PC-9 (cell line): ENCODE data around the gene RYR3. TPM values are rescaled to one million over a fixed set of nuclear protein-coding genes. Genes with fewer than 3 reads are reported as not detected.

Source experiments
- BruUV-seq: library from RNA; stranded (reverse); fragments of 400-500 nt; replicated peaks from 2 replicates; lab custom pipeline; 2021; lab: Mats Ljungman, UMichigan
- CTCF ChIA-PET: fragments of 300-600 bp; sonication (Branson Sonifier 250); formaldehyde crosslinking; loops from one replicate; lab custom pipeline; 2022; ENCODE audit warnings: antibody characterized with exemption; lab: Charles Lee
- POLR2A ChIA-PET: fragments of 300-600 bp; sonication (Branson Sonifier 250); formaldehyde crosslinking; loops from one replicate; lab custom pipeline; 2022; ENCODE audit warnings: antibody characterized with exemption; ENCODE audit not compliant: unreplicated experiment; lab: Charles Lee
- DNase-seq, 2 experiments: peaks; one replicate each; pipeline versions ENCODE4 v3.0.0 to v3.0.0-alpha.2; 2015 to 2022; ENCODE audit warnings: mixed read lengths in 1 of 2
- H2AFZ ChIP-seq: fragments of 200-600 bp; sonication (generic); 2 replicates; pipeline ENCODE4 v1.8.1; 2017; ENCODE audit warnings: antibody characterized with exemption
- H3F3A ChIP-seq: fragments of 200-600 bp; sonication (generic); 2 replicates; pipeline ENCODE4 v1.8.1; 2017; ENCODE audit warnings: antibody characterized with exemption, mild to moderate bottlenecking, low read depth; ENCODE audit not compliant: insufficient read depth
- H3K27ac ChIP-seq: fragments of 200-600 bp; sonication (generic); 2 replicates; pipeline ENCODE4 v1.6.1; 2016; ENCODE audit warnings: mixed run types
- H3K27me3 ChIP-seq: fragments of 200-600 bp; sonication (generic); 2 replicates; pipeline ENCODE4 v1.6.1; 2016; ENCODE audit warnings: low read depth, mixed run types; ENCODE audit not compliant: insufficient read depth
- H3K36me3 ChIP-seq: fragments of 200-600 bp; sonication (generic); 2 replicates; pipeline ENCODE4 v1.6.1; 2016; ENCODE audit warnings: low read depth, mixed run types
- H3K4me1 ChIP-seq: fragments of 200-600 bp; sonication (generic); replicated peaks from 2 replicates; pipeline ENCODE4 v1.6.1; 2016; ENCODE audit warnings: mixed run types; ENCODE audit not compliant: insufficient read depth
- H3K4me2 ChIP-seq: fragments of 200-600 bp; sonication (generic); 2 replicates; pipeline ENCODE4 v1.6.1; 2017; ENCODE audit warnings: mixed run types
- H3K4me3 ChIP-seq: fragments of 200-600 bp; sonication (generic); 2 replicates; pipeline ENCODE4 v1.6.1; 2016; ENCODE audit warnings: mixed run types
- H3K79me2 ChIP-seq: fragments of 200-600 bp; sonication (generic); 2 replicates; pipeline ENCODE4 v1.6.1; 2017; ENCODE audit warnings: low read depth, mixed run types
- H3K9me2 ChIP-seq: fragments of 200-600 bp; sonication (generic); 2 replicates; pipeline ENCODE4 v1.8.1; 2017; ENCODE audit warnings: mild to moderate bottlenecking; ENCODE audit not compliant: insufficient read depth
- H3K9me3 ChIP-seq: fragments of 200-600 bp; sonication (generic); 2 replicates; pipeline ENCODE4 v1.8.1; 2016; ENCODE audit warnings: low read depth; ENCODE audit not compliant: insufficient read depth
- H4K20me1 ChIP-seq: fragments of 200-600 bp; sonication (generic); 2 replicates; pipeline ENCODE4 v1.8.1; 2017; ENCODE audit not compliant: insufficient read depth
- CTCF ChIP-seq: fragments of 200-600 bp; sonication (generic); conservative IDR thresholded peaks from 2 replicates; pipeline ENCODE4 v1.6.1; 2017; ENCODE audit warnings: mixed run types, antibody characterized with exemption, mild to moderate bottlenecking, moderate library complexity
- EZH2 ChIP-seq: fragments of 200-600 bp; sonication (generic); IDR thresholded peaks from 2 replicates; pipeline ENCODE4 v1.8.0; 2017; ENCODE audit warnings: antibody characterized with exemption, low read depth
- intact Hi-C: fragments of 100-400 bp; cut with micrococcal nuclease; formaldehyde crosslinking; loops from one replicate; pipeline ENCODE4 v1.10.0; 2022; ENCODE audit not compliant: unreplicated experiment
- total RNA-seq: library from RNA; stranded (reverse); gene quantifications from 2 replicates; pipeline ENCODE4 v1.2.3, GENCODE V29; 2021

RYR3 gene
- total RNA-seq, 1 experiment from 2014 or later, result 0.15 TPM

GRCh38 chr15:33476908-33477307, 166.1 kb downstream of the RYR3 start:
- TF ChIP-seq CTCF, result no peak
- TF ChIP-seq EZH2, result no peak
- Histone ChIP-seq H3F3A (no peaks in the 10 kb centered on the region), H3K36me3 (no peaks in the 10 kb centered on the region), H3K9me3 (no peaks in the 10 kb centered on the region), H3K4me2 (no peak overlapping the region), H3K4me1 (no peaks in the 10 kb centered on the region), H2AFZ (no peak overlapping the region), H3K27me3 (no peaks in the 10 kb centered on the region), H3K79me2 (no peaks in the 10 kb centered on the region), H3K4me3 (no peak overlapping the region), H3K27ac (no peak overlapping the region), H4K20me1 (no peaks in the 10 kb centered on the region), H3K9me2 (no peaks in the 10 kb centered on the region)
- ChIA-PET CTCF (no interaction called here), POLR2A (no interaction called here)
- intact Hi-C loops, result no loop called here
- no TSS peak for BruUV-seq
- DNase-seq, result no peak

- TF ChIP-seq EZH2, result no peak
- DNase-seq, result no peak
- H4K20me1 ChIP-seq, result no peaks in the 10 kb centered on the region
- intact Hi-C loops, result no loop called here
- H3F3A ChIP-seq, result no peaks in the 10 kb centered on the region
- ChIA-PET CTCF (no interaction called here), POLR2A (no interaction called here)
- no peak overlapping the region for H3K4me2 ChIP-seq
- no peaks in the 10 kb centered on the region for H3K36me3 ChIP-seq
- H2AFZ ChIP-seq, result no peak overlapping the region
- H3K27ac ChIP-seq, result no peak overlapping the region
- H3K4me3 ChIP-seq, result no peak overlapping the region
- BruUV-seq, result no TSS peak
- H3K9me3 ChIP-seq, result no peaks in the 10 kb centered on the region
- H3K9me2 ChIP-seq, result no peaks in the 10 kb centered on the region
- H3K27me3 ChIP-seq, result 0 out of 2 replicates have a peak, but pooled peaks cover 4% of the 10 kb centered on the region
- H3K79me2 ChIP-seq, result no peaks in the 10 kb centered on the region
- H3K4me1 ChIP-seq, result no peaks in the 10 kb centered on the region
These were observed 178.6 kb downstream of the RYR3 start for GRCh38 chr15:33489335-33489734.

GRCh38 chr15:33490703-33491102, 179.9 kb downstream of the RYR3 start:
- no peak for TF ChIP-seq EZH2
- no peak for TF ChIP-seq CTCF
- H2AFZ ChIP-seq, result no peak overlapping the region
- no peaks in the 10 kb centered on the region for H3K4me1 ChIP-seq
- ChIA-PET CTCF (no interaction called here), POLR2A (no interaction called here)
- DNase-seq, result no peak
- H3K36me3 ChIP-seq, result no peaks in the 10 kb centered on the region
- H3K79me2 ChIP-seq, result no peaks in the 10 kb centered on the region
- H4K20me1 ChIP-seq, result no peaks in the 10 kb centered on the region
- intact Hi-C loops, result no loop called here
- 0 out of 2 replicates have a peak, but pooled peaks cover 4% of the 10 kb centered on the region for H3K27me3 ChIP-seq
- H3K27ac ChIP-seq, result no peak overlapping the region
- no peaks in the 10 kb centered on the region for H3K9me3 ChIP-seq
- H3K9me2 ChIP-seq, result no peaks in the 10 kb centered on the region
- H3K4me2 ChIP-seq, result no peak overlapping the region
- H3F3A ChIP-seq, result no peaks in the 10 kb centered on the region
- BruUV-seq, result no TSS peak
- no peak overlapping the region for H3K4me3 ChIP-seq

GRCh38 chr15:33492434-33493052, 181.8 kb downstream of the RYR3 start:
- no peak overlapping the region for H2AFZ ChIP-seq
- no peak overlapping the region for H3K4me2 ChIP-seq
- POLR2A ChIA-PET, result no interaction called here
- no peak for DNase-seq
- BruUV-seq, result no TSS peak
- H3K36me3 ChIP-seq, result no peaks in the 10 kb centered on the region
- H3K79me2 ChIP-seq, result no peaks in the 10 kb centered on the region
- H3F3A ChIP-seq, result no peaks in the 10 kb centered on the region
- CTCF ChIA-PET, result no interaction called here
- H3K4me3 ChIP-seq, result no peak overlapping the region
- no peaks in the 10 kb centered on the region for H4K20me1 ChIP-seq
- no peak overlapping the region for H3K27ac ChIP-seq
- intact Hi-C loops, result no loop called here
- no peaks in the 10 kb centered on the region for H3K4me1 ChIP-seq
- H3K27me3 ChIP-seq, result 0 out of 2 replicates have a peak, but pooled peaks cover 4% of the 10 kb centered on the region
- no peaks in the 10 kb centered on the region for H3K9me3 ChIP-seq
- H3K9me2 ChIP-seq, result no peaks in the 10 kb centered on the region
- TF ChIP-seq EZH2 (no peak), CTCF (no peak)
